HG03066 (cell line): Measurements from ENCODE around the gene GRIN1.
"Not testable (repeated sequence)": the region's sequence is repeated elsewhere in the genome, so short reads cannot be mapped to it uniquely, and the experiment has no call there.

Experiments used
- ATAC-seq: cut with Tn5 transposase; IDR thresholded peaks from one replicate; pipeline ENCODE4 v1.9.1; 2021; ENCODE audit warnings: low read depth; ENCODE audit not compliant: unreplicated experiment

Gene GRIN1

DNA sequence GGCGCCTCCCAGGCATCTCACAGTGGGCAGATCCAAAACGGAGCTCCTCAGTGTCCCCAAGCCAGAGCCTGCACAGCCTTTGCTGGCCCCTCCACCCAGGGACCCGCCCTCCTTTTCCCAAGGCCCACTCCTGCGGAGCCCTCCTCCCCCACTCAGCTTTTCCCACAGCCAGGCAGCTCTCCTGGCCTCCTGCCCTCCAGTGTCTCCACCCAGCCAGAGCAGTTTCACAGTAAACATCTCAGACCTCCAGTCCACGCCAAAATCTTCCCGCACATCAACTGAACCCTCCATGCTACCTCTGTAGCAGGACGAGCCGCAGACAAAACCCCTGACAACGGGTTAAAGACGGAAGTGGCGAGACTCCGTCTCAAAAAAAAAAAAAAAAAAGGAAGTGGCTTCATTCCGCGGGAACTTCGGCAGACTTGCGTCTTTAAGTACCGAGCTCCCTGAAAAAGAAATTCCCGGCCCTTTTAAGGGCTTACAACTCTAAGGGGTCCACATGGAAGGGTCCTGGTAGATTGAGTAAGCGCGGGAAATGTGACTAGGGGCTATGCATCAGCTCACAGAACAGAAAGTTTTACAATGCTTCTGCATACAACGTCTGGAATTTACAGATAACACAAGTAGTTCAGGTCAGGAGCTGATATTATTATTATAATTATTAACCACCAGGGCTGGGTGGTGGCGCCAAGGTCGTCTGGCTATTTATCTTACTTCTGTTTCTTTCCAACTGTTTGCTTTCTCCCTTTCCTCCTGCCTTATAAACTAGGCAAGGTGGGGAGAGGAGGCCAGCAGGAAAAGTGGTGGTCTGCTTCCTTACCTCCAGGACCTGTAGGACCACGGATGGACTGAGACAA, 11.4 kb upstream of the GRIN1 start:
- ATAC-seq = no peak

DNA sequence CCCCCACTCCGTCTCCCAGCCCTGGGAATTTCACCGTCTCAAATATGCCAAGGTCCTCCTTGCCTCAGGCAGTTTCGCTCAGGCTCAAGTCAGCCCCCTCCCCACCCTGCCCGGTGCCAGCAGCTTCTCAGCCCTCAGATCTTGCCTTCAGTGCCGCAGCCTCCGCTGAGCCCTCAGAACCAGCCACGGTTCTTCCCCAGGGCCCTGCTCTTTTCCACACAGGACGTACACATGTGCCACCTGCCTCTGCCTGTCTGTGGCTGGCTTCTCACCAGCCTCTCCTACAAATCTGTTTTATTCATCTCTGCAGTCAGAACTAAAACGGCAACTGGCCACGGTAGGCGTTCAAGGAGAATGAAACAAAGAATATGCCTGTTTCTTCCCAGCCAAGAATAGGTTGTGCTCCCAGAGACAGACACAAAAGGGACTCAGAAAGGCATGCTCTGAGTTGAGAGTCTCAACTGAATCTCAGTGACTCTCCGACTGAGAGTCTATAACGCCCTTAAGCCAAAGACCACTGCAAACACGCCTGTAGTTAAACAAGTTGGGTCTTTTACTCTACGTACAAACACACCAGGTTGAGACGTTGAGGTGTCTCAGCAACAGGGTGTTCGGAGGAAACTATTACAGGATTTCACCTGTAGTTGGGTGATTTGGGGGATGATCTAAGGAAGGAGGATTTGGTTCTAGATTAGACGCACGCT, 10.6 kb upstream of the GRIN1 start:
- ATAC-seq = no peak

DNA sequence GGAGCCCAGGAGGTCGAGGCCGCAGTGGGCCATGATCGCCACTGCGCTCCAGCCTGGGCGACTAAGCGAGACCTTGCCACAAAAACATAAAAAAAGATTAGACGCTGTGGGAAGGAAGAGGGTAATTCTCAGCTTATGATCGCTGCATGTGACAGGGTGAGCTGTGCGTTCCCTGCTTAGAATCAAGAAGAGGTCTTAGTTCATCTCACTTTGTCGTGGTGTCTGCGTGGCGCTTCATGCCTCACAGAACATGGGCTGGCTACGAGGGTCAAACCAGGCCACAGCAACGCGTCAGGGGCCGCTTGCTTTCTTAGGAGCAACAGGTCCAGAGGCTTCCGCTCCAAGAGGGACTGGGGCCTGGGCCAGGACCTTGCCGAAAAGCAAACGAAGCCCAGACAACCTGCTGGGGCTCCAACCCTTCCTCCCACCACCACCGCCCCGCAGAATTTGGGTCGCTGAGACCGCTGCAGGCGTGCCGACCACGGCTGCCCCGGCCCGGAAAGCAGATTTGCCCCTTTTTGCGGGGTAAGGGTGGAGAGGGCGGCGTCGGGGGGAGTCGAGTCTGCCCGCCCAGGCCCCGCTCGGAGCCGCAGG, 10.0 kb upstream of the GRIN1 start:
- ATAC-seq = peak; percentile 12

DNA sequence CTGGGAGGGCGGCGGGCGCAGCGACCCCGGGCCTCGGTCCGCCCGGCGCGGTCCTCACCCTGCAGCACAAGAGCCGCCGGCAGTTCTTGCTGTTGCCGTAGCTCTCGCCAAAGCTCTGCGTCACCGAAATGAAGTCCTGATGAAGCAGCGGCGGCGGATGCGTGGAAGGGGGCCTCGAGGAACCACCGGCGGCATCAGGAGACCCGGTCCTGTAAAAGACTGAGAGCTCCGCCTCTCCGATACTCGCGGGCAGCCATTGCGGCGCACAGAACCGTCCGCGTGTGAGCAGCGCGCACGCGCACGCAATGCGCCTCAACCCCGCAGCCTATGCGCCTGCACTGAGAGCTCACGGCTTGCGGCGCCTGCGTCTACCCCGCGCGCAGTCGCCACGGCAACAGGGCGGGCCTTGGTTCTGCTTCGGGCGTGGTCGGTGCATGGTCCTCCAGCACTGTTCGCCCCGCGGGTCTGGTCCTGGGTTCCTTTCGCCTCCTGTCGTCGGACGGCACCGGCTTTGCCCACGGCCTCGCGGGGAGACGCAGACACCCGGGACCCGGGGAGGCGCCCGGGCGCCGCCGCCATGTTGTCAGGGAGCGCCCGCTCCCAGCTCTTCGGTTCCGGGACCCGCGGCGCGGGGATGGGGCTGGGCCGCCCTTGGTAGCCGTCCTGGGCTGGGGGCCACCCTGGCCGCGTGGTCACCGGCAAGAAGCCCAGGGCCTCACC, 9.3 kb upstream of the GRIN1 start:
- ATAC-seq = peak; percentile 83

DNA sequence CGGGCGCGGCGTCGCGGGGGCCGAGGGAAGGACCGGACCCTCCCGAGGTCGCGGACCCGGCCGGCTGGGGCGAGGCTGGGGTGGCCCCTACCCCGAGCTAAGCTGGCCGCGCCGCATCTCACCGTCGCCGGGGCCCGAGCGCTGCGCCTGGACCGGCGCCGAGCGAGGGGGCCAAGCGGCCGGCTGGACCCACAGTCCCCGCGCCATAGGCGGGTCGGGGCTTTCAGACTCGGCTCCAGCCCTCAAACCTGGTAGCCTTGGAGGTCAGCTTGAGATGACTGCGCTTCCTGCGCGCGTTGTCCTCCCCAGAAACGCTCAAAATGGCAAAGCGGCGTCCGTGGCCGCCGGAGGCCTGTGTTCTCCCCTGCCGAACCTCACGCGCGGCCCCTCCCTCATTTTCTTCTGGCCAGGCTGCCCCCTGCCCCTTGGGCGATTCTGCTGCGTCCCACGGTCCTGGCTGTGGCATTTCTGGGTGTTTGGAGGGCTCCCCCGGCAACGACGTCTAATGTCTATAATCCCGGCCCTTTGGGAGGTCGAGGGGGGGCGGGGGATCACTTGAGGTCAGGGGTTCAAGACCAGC, 8.7 kb upstream of the GRIN1 start:
- peak; percentile 10 for ATAC-seq

DNA sequence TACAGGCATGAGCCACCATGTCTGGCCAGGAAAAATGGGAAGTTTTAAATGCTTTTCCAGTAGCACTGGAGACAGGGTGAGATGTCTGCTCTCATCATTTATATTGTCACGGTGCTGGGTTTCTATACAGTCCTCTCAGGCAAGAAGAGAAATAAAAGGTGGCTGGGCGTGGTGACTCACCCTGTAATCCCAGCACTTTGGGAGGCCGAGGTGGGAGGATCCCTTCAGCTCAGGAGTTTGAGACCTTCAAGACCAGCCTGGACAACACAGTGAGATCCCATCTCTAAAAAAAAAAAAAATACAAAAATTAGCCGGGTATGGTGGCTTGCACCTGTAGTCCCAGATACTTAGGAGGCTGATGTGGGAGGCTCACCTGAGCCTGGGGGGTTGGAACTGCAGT, 4.8 kb upstream of the GRIN1 start:
- ATAC-seq = no peak

DNA sequence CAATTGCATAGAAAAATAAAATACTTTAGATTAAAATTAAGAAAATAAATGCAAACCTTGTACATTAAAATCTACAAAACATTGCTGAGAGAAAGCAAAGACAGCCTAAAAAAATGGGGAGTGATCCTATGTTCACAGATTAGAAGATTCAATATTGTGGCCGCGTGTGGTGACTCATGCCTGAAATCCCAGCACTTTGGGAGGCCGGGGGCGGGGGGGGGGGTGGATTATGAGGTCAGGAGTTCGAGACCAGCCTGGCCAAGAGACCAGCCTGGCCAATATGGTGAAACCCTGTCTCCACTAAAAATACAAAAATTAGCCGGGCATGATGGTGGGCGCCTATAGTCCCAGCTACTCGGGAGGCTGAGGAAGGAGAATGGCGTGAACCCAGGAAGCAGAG, 3.8 kb upstream of the GRIN1 start:
- ATAC-seq = not testable (repeated sequence)

DNA sequence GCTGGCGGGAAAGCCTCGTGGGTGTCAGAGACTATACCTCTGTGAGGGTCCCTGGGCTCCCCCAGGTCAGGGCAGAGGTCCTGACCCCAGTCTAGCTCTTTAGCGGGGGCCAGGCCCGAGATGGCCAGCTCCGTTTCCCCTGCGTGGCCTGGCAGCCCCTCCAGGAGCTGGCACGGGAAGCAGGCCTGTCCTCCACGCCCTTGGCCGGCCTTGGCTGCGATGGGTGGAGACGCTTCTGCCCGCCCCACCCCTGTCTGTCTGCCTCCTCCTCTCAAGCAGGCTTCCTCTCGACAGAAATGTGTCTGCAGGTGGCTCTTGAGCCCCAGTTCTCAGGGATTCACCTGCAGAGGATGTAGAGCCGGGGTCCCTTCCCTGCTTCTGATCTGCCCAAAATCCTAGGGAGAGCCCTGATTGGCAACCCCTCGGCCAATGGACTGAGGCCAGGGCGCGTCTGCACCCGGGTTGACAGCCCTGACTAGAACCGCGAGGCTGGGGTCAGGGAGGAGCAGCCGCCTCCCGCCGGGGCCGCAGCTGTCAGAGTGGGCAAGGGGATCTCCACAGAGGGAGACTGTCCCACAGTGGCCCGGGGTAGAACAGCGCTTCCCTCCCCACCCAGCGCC, 2.6 kb upstream of the GRIN1 start:
- no peak for ATAC-seq

DNA sequence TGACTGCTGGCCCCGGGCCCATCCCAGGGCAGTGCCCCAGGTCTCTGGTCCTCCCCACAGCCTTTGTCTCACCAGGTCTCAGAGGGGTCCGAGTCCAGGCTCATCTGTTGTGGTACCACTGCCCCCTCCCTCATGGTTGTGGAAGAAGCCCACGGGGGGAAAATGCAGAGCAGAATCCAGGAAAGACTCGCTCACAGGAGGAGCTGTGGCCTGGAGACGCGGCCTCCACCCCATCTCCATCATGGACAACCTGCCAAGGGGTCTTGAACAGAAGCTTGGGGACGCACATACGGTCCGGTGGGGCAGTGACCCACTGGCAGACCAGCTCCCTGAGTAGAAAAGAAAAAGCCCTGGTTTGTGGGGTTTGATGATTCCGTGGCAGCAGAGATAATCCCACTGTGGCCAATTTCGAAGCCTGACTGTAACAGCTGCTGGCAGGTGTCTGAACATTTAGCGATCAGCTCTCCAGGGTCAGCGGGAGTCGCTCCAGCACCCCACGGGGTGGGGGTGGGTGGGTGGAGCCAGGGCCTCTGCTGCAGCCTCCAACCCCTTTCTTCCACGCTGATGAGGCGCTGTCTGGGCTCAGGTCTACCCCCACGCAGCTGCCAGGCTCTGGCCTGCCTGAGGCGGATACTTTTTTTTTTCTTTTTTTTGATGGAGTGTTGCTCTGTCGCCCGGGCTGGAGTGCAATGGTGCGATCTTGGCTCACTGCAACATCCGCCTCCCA, 1.9 kb upstream of the GRIN1 start:
- ATAC-seq = no peak

DNA sequence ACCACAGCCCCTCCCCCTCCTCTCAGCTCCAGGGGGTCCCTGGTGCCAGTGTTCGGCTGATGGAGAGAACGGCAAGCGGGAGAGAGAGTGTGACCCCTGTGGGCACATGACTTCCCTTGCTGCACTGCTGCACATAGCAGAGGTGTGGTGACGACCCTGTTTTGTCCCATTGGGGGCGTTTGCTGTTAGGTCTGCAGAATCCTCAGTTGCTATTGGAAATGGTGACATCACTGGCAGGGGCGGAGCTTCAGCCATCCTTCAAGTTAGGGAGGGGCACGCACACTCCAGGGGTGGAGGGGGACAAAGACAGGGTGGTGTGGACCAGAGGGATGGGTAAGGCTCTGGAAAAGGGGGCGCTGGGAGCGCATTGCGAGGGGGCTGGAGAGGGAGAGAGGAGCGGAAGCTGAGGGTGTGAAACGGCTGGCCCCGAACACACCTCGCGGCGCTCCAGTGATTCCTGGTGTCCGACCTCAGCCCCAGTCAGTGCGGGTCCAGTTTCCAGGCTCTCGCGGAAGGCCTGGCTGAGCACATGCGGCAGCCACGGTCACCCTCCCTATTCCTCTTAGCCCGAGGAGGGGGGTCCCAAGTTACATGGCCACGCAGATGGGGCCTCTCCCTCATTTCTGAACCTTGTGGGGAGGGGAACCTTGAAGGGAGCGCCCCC, 764 bp upstream of the GRIN1 start:
- no peak for ATAC-seq

DNA sequence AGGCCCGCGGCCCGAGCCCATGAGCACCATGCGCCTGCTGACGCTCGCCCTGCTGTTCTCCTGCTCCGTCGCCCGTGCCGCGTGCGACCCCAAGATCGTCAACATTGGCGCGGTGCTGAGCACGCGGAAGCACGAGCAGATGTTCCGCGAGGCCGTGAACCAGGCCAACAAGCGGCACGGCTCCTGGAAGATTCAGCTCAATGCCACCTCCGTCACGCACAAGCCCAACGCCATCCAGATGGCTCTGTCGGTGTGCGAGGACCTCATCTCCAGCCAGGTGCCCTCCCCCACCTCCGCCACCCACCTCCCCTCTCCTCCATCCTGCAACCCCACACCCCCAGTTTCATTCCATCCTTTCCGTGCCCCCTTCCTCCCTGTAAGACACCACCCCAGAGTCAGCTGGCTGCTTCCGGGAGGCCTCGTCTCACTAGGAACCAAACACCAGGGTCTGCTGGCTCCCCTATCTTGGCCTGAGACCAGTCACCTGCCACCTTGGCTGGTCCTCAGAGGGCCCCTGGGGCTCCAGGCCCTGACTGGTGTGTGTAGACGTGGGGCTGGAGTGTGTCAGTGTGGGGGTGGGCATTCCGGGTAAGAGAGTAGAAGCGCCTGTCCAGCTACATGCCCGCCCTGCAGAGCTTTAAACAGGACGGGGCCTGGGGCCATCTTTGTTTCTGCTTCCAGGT, 655 bp downstream of the GRIN1 start:
- ATAC-seq = no peak

DNA sequence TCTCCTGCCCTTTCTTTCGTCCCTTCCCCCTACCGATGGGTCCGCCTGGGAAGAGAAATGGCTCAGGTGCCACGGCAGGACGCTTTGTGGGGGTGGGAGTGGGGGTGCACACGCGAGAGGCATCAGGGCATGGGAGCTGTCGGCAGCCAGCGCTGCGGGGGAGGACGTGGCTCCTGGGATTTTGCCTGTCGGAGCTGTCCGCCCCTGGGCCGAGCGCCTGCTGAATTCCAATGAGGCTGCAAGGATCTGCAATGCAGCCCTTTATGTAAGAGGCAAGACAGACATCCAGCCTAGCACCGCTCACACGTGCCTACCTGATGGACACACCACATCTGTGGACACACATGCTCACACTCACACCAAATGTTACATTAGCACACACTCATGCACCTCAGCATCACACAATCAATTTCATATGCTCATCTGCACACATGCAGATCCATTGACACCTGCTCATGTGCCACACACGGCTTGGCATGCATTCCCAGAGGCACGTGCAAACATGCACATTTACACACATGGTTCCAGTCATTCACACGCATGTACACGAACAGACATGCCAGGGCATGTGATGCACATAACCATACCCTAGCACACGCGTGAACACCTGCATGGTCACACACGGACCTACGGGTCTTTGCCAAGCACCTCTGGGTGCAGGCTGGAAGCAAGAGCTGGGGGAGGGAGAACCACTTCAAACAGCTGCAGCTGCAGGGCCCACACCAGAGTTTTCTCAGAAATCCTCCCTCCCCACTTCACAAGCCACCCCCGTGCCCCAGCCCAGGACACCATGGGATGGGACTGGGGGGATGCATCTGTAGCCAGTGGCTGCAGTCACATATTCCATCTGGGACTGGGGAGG, 1.4 kb downstream of the GRIN1 start:
- no peak for ATAC-seq

DNA sequence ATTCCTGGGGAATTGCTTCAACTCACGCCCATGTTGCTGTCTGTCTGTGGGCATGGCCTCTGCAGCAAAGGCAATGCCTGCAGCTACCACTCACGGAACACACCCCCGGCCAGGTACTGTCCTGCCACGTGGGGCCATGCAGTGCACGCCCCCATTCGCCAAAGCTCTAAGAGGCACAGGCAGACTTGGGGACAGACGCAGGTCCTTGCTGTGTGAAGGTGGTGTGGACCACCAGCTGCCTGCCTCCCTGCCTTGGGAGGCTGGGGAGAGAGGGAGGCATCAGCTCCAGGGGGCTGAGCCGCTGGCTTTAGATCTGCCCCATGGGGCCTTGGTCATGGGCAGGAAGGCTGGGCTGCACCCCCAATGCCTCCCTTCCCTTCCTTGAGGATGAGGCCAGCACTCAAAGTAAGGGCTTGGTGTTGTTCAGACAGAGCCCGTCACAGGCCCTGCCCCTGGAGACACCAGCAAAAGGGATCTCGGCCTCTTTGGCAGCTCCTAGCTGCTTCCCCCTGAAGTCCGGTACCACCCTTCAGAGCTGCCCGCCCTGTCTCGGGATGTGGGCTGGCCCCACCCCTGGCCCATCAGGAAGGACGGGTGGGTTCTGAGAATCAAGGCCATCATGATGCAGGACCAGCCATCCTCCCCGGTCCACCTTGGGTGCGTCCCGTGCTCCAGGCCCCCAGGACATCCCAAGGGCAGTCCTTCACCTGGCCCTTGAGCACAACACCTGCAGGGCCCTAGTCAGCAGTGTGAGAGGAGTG, 2.3 kb downstream of the GRIN1 start:
- ATAC-seq = no peak

DNA sequence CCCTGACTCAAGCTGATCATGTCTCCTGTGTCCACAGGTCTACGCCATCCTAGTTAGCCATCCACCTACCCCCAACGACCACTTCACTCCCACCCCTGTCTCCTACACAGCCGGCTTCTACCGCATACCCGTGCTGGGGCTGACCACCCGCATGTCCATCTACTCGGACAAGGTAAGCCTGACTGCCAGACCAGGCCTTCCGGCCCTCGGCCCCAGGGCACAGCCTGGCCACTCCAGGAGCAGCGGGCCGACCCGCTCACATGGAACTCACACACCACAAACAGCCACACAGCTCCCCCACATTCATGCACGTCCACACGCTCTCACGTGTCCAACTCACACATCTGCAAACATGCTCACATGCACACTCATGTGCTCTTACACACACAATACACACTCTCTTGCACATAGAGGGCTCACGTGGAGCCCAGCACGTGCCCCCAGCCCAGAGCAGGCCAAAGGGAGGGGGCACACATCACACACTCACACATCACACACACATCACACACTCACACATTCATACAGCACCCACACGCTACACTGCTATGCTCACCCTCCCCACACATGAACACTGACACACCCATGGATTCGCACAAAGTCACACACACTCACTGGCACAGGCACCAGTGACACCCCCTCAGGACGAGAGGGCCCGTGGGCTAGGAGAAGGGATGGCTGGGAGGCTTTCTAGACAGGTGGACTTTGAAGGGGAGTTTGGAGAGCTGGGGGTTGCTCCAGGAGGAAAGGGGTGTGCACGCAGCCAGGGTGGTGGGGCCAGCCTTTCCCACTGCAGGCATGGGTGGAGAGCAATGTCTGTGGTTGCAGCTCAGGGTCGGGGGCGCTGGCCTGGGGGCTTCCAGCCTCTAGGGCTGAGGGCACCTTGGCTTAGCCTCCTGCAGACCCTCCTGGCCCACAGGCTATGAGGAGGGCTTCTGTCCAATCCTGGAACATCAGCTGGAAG, 3.3 kb downstream of the GRIN1 start:
- ATAC-seq = no peak

DNA sequence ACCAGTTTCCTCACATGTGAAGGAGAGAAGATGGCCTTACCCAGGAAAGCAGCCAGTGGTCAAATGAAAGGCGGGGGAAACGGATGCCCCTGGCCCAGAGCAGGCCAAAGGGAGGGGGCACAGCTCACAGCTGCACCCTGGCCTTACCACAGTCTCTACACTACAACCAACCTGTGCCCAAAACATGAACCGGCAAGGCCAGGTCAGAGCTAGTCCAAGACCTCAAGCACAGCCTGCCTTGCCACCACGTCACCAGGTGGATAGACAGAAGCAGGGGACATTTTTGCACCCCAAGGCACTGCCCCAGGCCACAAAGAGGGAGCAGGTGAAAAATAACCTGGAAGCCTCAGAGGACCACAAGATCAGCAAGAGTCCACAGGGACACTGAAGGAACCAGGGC, 4.5 kb downstream of the GRIN1 start:
- ATAC-seq = no peak
